Endodermal cell (in vitro differentiated cells): ENCODE data around the gene EEF1A2. TPM values are rescaled to one million over a fixed set of nuclear protein-coding genes. Genes with fewer than 3 reads are reported as not detected.

Experiments used
- DNase-seq: peaks from one replicate; pipeline ENCODE4 v3.0.0-alpha.2; 2017
- H3K27ac ChIP-seq: 2 replicates; pipeline ENCODE4 v1.5.1; 2013; ENCODE audit warnings: mild to moderate bottlenecking, low read depth, low read length, moderate library complexity
- H3K27me3 ChIP-seq: 2 replicates; pipeline ENCODE4 v1.6.1; 2013; ENCODE audit warnings: mild to moderate bottlenecking, low read length, moderate library complexity; ENCODE audit not compliant: insufficient read depth, control insufficient read depth, poor library complexity, severe bottlenecking
- H3K36me3 ChIP-seq: 2 replicates; pipeline ENCODE4 v1.7.0; 2013; ENCODE audit warnings: mild to moderate bottlenecking, low read length, moderate library complexity; ENCODE audit not compliant: control insufficient read depth, insufficient read depth
- H3K4me1 ChIP-seq: one replicate; pipeline ENCODE4 v1.7.0; 2013; ENCODE audit warnings: low read length; ENCODE audit not compliant: control insufficient read depth, insufficient read depth
- H3K4me3 ChIP-seq: 2 replicates; pipeline ENCODE4 v1.5.1; 2013; ENCODE audit warnings: mild to moderate bottlenecking, low read length, moderate library complexity
- H3K9ac ChIP-seq: 2 replicates; pipeline ENCODE4 v1.6.1; 2013; ENCODE audit warnings: mild to moderate bottlenecking, low read length, moderate library complexity; ENCODE audit not compliant: poor library complexity, severe bottlenecking; ENCODE audit errors: extremely low read depth
- H3K9me3 ChIP-seq: 2 replicates; pipeline ENCODE4 v1.6.1; 2013; ENCODE audit warnings: mild to moderate bottlenecking, low read length, moderate library complexity; ENCODE audit not compliant: control insufficient read depth
- H3K27ac Mint-ChIP-seq: 2 replicates; pipeline ENCODE4 v1.8.0; 2020; ENCODE audit warnings: mixed read lengths
- H3K27me3 Mint-ChIP-seq: 2 replicates; pipeline ENCODE4 v1.8.0; 2021; ENCODE audit warnings: mild to moderate bottlenecking, mixed read lengths; ENCODE audit not compliant: insufficient read depth
- H3K36me3 Mint-ChIP-seq: 2 replicates; pipeline ENCODE4 v1.8.0; 2020; ENCODE audit warnings: low read depth, mixed read lengths
- H3K4me1 Mint-ChIP-seq: 2 replicates; pipeline ENCODE4 v1.8.0; 2020; ENCODE audit warnings: mixed read lengths
- H3K4me3 Mint-ChIP-seq: 2 replicates; pipeline ENCODE4 v1.8.0; 2020; ENCODE audit warnings: mild to moderate bottlenecking, moderate library complexity, mixed read lengths
- H3K9me3 Mint-ChIP-seq: 2 replicates; pipeline ENCODE4 v1.8.0; 2020; ENCODE audit warnings: mild to moderate bottlenecking, mixed read lengths
- WGBS, 2 experiments: methylation state at CpG; one replicate each; pipeline versions ENCODE4 v1.1.5 to v1.1.7; 2013; ENCODE audit warnings: missing lambda C conversion rate in 2 of 2, mixed read lengths in 1 of 2; ENCODE audit not compliant: insufficient coverage in 1 of 2, insufficient read length in 1 of 2; 5-methylcytosine and 5-hydroxymethylcytosine counted together
- total RNA-seq, 2 donors: library from RNA; stranded (reverse); fragmentation: NEBNext Ultra II Directional in 1 of 2; extraction: Animal tissue kit (Norgen Biotek cat#: 25700) in 1 of 2; gene quantifications; 2 replicates in 1 of 2; 3 replicates in 1 of 2; pipeline ENCODE4 v1.2.1, GENCODE V29; 2021
- TF ChIP-seq, protein P1 (sequence below): fragments of 200-600 bp; sonication (generic); conservative IDR thresholded peaks from 2 replicates; pipeline ENCODE4 v1.5.0; 2021; ENCODE audit warnings: antibody characterized with exemption, mild to moderate bottlenecking

The EEF1A2 gene
- total RNA-seq, 2 donors from 2014 or later, result 12.1 to 22.6 TPM

DNA sequence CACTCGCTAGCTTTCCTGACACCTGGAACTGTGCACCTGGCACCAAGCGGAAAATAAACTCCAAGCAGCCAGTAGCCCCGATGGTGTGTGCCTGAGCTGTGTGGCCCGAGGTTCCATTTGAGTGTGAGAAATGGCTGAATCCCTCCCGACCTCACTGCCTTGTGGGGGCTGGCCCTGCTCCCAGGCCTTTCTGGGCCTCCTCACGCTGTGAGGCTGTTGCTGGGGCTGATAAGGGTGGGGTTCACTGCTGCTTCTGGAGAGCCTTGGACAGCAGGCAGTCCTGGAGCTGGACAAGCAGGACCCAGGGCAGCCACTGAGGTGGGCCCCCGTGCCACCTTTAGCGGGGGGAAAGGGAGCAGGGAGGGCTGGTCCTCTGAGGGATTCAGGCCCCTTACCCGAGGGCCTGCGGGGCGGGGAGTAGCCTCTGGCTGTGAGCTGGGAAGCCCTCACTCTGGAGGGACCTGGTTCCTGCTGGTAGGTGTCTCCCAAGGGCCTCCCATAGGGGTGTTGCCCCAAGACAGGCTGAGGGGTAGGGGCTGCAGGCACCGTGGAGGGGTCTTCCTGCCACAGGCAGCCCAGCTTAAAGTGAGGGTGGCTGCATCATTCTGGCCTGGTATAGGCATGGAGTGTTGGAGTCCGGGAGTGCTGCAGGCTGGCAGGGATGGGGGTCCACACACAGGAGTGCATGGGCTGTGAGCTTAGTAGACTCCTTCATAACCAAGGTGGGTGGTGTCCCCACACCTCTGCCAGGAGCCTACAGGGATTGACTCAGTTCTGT lies 23.4 kb upstream of the EEF1A2 start:
- Mint-ChIP-seq H3K27ac (no peak overlapping the region), H3K4me3 (peak overlapping the region; percentile 86), H3K27me3 (peaks cover 8% of the 10 kb centered on the region), H3K36me3 (peaks cover 19% of the 10 kb centered on the region), H3K9me3 (peaks cover 7% of the 10 kb centered on the region), H3K4me1 (peaks cover 2% of the 10 kb centered on the region)
- 87 to 91% methylated on average over 6 to 13 of the region's 13 CpGs for WGBS, 2 experiments
- Histone ChIP-seq H3K27ac (no peak overlapping the region), H3K36me3 (peaks cover 20% of the 10 kb centered on the region), H3K4me1 (no peaks in the 10 kb centered on the region), H3K9ac (no peak overlapping the region), H3K27me3 (peaks cover 5% of the 10 kb centered on the region), H3K9me3 (peaks cover 12% of the 10 kb centered on the region), H3K4me3 (peak overlapping the region; percentile 66)
- peak; percentile 28 for DNase-seq
- TF ChIP-seq, protein P1, sequence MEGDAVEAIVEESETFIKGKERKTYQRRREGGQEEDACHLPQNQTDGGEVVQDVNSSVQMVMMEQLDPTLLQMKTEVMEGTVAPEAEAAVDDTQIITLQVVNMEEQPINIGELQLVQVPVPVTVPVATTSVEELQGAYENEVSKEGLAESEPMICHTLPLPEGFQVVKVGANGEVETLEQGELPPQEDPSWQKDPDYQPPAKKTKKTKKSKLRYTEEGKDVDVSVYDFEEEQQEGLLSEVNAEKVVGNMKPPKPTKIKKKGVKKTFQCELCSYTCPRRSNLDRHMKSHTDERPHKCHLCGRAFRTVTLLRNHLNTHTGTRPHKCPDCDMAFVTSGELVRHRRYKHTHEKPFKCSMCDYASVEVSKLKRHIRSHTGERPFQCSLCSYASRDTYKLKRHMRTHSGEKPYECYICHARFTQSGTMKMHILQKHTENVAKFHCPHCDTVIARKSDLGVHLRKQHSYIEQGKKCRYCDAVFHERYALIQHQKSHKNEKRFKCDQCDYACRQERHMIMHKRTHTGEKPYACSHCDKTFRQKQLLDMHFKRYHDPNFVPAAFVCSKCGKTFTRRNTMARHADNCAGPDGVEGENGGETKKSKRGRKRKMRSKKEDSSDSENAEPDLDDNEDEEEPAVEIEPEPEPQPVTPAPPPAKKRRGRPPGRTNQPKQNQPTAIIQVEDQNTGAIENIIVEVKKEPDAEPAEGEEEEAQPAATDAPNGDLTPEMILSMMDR, result no peak

DNA sequence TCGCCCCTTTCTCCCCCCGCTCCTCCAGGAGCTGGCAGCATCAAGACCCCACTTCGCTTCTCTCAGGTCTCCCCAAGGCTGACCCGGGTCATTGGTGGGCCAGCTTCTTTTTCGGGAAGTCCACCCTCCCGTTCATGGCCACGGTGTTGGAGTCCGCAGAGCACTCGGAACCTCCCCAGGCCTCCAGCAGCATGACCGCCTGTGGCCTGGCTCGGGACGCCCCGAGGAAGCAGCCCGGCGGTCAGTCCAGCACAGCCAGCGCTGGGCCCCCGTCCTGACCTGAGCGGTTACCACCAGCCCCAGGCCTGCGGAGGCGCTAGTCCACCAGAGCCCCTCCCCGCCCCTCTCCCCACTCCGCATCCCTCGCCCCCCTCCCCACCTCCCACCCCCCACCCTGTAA lies 22.7 kb upstream of the EEF1A2 start:
- TF ChIP-seq, protein P1, result no peak
- Mint-ChIP-seq H3K9me3 (peaks cover 7% of the 10 kb centered on the region), H3K4me1 (peaks cover 2% of the 10 kb centered on the region), H3K36me3 (peaks cover 20% of the 10 kb centered on the region), H3K4me3 (peak overlapping the region; percentile 86), H3K27me3 (peaks cover 8% of the 10 kb centered on the region), H3K27ac (peak overlapping the region; percentile 80)
- Histone ChIP-seq H3K27me3 (peaks cover 5% of the 10 kb centered on the region), H3K36me3 (peaks cover 20% of the 10 kb centered on the region), H3K9me3 (peaks cover 12% of the 10 kb centered on the region), H3K4me1 (no peaks in the 10 kb centered on the region), H3K9ac (peak overlapping the region; percentile 90), H3K27ac (peak overlapping the region; percentile 81), H3K4me3 (peak overlapping the region; percentile 92)
- 20 to 22% methylated on average over 7 to 16 of the region's 23 CpGs for WGBS, 2 experiments
- peak; percentile 76 for DNase-seq

DNA sequence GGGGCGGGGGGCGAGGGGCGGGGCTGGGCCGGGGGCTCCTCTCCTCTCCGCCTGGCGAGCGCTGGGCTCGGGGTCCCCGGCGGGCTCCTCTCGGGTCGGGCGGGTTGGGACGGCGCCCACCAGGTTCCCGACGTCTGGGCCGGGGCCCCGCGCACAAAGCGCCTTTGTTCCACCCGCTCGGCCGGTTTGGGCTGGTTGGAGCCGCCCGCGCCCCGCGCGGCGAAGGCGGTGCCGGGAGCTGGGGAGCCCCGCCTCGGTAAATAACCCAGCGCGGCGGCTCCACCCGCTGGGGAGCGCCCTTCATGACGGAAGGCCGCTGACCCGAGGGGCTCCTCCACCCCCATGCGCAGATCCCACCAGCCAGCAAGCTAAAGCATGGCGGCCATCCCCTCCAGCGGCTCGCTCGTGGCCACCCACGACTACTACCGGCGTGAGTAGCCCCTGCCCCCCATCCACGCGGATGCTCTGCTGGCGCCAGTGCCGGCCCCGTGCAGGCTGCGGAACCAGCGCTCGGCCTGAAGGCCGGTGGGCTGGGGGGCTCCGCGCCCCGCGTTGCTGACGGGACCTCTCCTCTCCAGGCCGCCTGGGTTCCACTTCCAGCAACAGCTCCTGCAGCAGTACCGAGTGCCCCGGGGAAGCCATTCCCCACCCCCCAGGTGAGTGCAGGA lies 22.2 kb upstream of the EEF1A2 start:
- WGBS, 2 experiments, result 0 to 1% methylated on average over 32 to 67 of the region's 68 CpGs

More for the DNA sequence above, 22.2 kb upstream of the EEF1A2 start:
- Histone ChIP-seq H3K27me3 (peaks cover 5% of the 10 kb centered on the region), H3K4me1 (no peaks in the 10 kb centered on the region), H3K4me3 (peak overlapping the region; percentile 92), H3K9me3 (peaks cover 12% of the 10 kb centered on the region), H3K36me3 (peaks cover 20% of the 10 kb centered on the region), H3K27ac (peak overlapping the region; percentile 81), H3K9ac (peak overlapping the region; percentile 90)
- Mint-ChIP-seq H3K4me3 (peak overlapping the region; percentile 86), H3K36me3 (peaks cover 20% of the 10 kb centered on the region), H3K27ac (peak overlapping the region; percentile 80), H3K9me3 (peaks cover 7% of the 10 kb centered on the region), H3K4me1 (peaks cover 2% of the 10 kb centered on the region), H3K27me3 (peaks cover 8% of the 10 kb centered on the region)
- peak; percentile 83 for DNase-seq
- TF ChIP-seq, protein P1, result no peak
